Liver (tissue), 9 donors: ENCODE measurements around the gene ARHGEF10L. TPM values are rescaled to one million over a fixed set of nuclear protein-coding genes. Genes with fewer than 3 reads are reported as not detected.

Experiments used
- DNase-seq: peaks from one replicate; pipeline ENCODE4 v3.0.0-alpha.2; 2017; ENCODE audit warnings: low spot score
- H3K27ac ChIP-seq, 2 donors: one replicate each; pipeline ENCODE4 v1.7.0; 2013; ENCODE audit warnings: inconsistent platforms in 2 of 2, low read length in 2 of 2, control low read depth in 1 of 2, low read depth in 1 of 2, mild to moderate bottlenecking in 1 of 2
- H3K27me3 ChIP-seq, 4 donors: one replicate each; pipeline versions ENCODE4 v1.6.1 to v1.7.0; 2013; ENCODE audit warnings: low read length in 3 of 4, inconsistent platforms in 1 of 4, mild to moderate bottlenecking in 1 of 4, moderate library complexity in 1 of 4; ENCODE audit not compliant: control insufficient read depth in 4 of 4, insufficient read depth in 4 of 4
- H3K36me3 ChIP-seq, 4 donors: one replicate each; pipeline versions ENCODE4 v1.6.1 to v1.7.0; 2013; ENCODE audit warnings: low read length in 3 of 4, mild to moderate bottlenecking in 3 of 4, low read depth in 1 of 4, moderate library complexity in 1 of 4; ENCODE audit not compliant: control insufficient read depth in 4 of 4, insufficient read depth in 3 of 4
- H3K4me1 ChIP-seq, 4 donors: one replicate each; pipeline versions ENCODE4 v1.6.1 to v1.7.0; 2013; ENCODE audit warnings: low read length in 3 of 4, mild to moderate bottlenecking in 3 of 4, moderate library complexity in 1 of 4; ENCODE audit not compliant: control insufficient read depth in 4 of 4, insufficient read depth in 4 of 4
- H3K4me3 ChIP-seq, 3 donors: one replicate each; pipeline versions ENCODE4 v1.6.1 to v1.7.0; 2013; ENCODE audit warnings: low read length in 3 of 3, control low read depth in 1 of 3, low read depth in 1 of 3, mild to moderate bottlenecking in 1 of 3
- H3K9ac ChIP-seq, 2 donors: one replicate each; pipeline ENCODE4 v1.7.0; 2013; ENCODE audit warnings: low read length in 2 of 2, mild to moderate bottlenecking in 2 of 2, moderate library complexity in 2 of 2, control low read depth in 1 of 2, low read depth in 1 of 2
- H3K9me3 ChIP-seq, 4 donors: one replicate each; pipeline versions ENCODE4 v1.6.1 to v1.7.0; 2013; ENCODE audit warnings: low read length in 3 of 4; ENCODE audit not compliant: control insufficient read depth in 4 of 4
- GABPA ChIP-seq, 2 donors: IDR thresholded peaks in 1 of 2; conservative IDR thresholded peaks in 1 of 2; 2 replicates each; pipeline ENCODE4 v1.6.1; 2016; ENCODE audit warnings: antibody characterized with exemption in 2 of 2, mild to moderate bottlenecking in 1 of 2, moderate library complexity in 1 of 2
- JUND ChIP-seq, 2 donors: IDR thresholded peaks; 2 replicates each; pipeline ENCODE4 v1.6.1; 2016; ENCODE audit warnings: antibody characterized with exemption in 2 of 2
- NR2F2 ChIP-seq: IDR thresholded peaks from 2 replicates; pipeline ENCODE4 v1.6.1; 2016; ENCODE audit warnings: antibody characterized with exemption
- REST ChIP-seq: IDR thresholded peaks from 2 replicates; pipeline ENCODE4 v1.6.1; 2016; ENCODE audit warnings: antibody characterized with exemption, mild to moderate bottlenecking
- RXRA ChIP-seq, 2 donors: IDR thresholded peaks; 2 replicates each; pipeline ENCODE4 v1.6.1; 2017 to 2018; ENCODE audit warnings: antibody characterized with exemption in 2 of 2, mild to moderate bottlenecking in 1 of 2
- TAF1 ChIP-seq: conservative IDR thresholded peaks from 2 replicates; pipeline ENCODE4 v1.6.1; 2016; ENCODE audit warnings: antibody characterized with exemption, mild to moderate bottlenecking
- YY1 ChIP-seq: IDR thresholded peaks from 2 replicates; pipeline ENCODE4 v1.6.1; 2016; ENCODE audit warnings: antibody characterized with exemption, mild to moderate bottlenecking
- WGBS: extraction: QIAGEN DNeasy Blood & Tissue Kit; methylation state at CpG from one replicate; pipeline ENCODE4 v1.1.7; 2013; 5-methylcytosine and 5-hydroxymethylcytosine counted together
- polyA plus RNA-seq, 2 donors: library from polyadenylated mRNA; stranded (reverse) in 1 of 2; unstranded in 1 of 2; fragments of 200-250 nt in 1 of 2; fragments of >200 nt in 1 of 2; fragmentation: Nextera tagmentation in 1 of 2; extraction: Ambion mirVana in 1 of 2; gene quantifications; one replicate each; pipeline versions ENCODE4 v1.2.1 to v1.2.3, GENCODE V29; 2013 to 2015
- total RNA-seq, 2 donors: library from RNA; depleted of rRNA; stranded (reverse); fragments of >200 nt; gene quantifications; one replicate each; pipeline ENCODE4 v1.2.3, GENCODE V29; 2014
- TF ChIP-seq, protein P1 (sequence below): IDR thresholded peaks from 2 replicates; pipeline ENCODE4 v1.6.1; 2016; ENCODE audit warnings: antibody characterized with exemption
- TF ChIP-seq, protein P2 (sequence below): fragments of 150-350 bp; IDR thresholded peaks from 2 replicates; pipeline ENCODE4 v1.5.1; 2017; ENCODE audit warnings: improper control_type of control experiment, low read depth, low read length; ENCODE audit not compliant: missing input control
- donor health status: healthy.
- donor health status: healthy.
- donor health status: healthy.
- donor health status: healthy.
- donor health status: healthy.

ARHGEF10L gene
- total and polyA plus RNA-seq, 4 donors: 26.3 to 169 (median 57.5) TPM

GRCh38 chr1:17614586-17614985 lies 75.1 kb downstream of the ARHGEF10L start:
- H3K4me1 ChIP-seq: no peaks in the 10 kb centered on the region
- H3K4me3 ChIP-seq: no peak overlapping the region
- TF ChIP-seq, protein P1, sequence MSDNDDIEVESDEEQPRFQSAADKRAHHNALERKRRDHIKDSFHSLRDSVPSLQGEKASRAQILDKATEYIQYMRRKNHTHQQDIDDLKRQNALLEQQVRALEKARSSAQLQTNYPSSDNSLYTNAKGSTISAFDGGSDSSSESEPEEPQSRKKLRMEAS: no peak
- TF ChIP-seq RXRA (IDR thresholded peaks at IDR 0.05): no peak
- no peak for TF ChIP-seq JUND (IDR thresholded peaks at IDR 0.05)
- no peak for TF ChIP-seq YY1
- TF ChIP-seq, protein P2, sequence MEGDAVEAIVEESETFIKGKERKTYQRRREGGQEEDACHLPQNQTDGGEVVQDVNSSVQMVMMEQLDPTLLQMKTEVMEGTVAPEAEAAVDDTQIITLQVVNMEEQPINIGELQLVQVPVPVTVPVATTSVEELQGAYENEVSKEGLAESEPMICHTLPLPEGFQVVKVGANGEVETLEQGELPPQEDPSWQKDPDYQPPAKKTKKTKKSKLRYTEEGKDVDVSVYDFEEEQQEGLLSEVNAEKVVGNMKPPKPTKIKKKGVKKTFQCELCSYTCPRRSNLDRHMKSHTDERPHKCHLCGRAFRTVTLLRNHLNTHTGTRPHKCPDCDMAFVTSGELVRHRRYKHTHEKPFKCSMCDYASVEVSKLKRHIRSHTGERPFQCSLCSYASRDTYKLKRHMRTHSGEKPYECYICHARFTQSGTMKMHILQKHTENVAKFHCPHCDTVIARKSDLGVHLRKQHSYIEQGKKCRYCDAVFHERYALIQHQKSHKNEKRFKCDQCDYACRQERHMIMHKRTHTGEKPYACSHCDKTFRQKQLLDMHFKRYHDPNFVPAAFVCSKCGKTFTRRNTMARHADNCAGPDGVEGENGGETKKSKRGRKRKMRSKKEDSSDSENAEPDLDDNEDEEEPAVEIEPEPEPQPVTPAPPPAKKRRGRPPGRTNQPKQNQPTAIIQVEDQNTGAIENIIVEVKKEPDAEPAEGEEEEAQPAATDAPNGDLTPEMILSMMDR: no peak
- TF ChIP-seq TAF1: no peak
- no peak for TF ChIP-seq NR2F2
- TF ChIP-seq REST: no peak
- no peak for TF ChIP-seq GABPA (IDR thresholded peaks at IDR 0.05 in 1 of 2, conservative IDR thresholded peaks at IDR 0.05 in 1 of 2)
- H3K9ac ChIP-seq: no peak overlapping the region
- H3K27ac ChIP-seq: no peak overlapping the region
- no peak for DNase-seq
- WGBS: 83% methylated on average over 4 of the region's 4 CpGs
- no peaks in the 10 kb centered on the region for H3K27me3 ChIP-seq
- peaks cover 13 to 98% (median 57%) of the 10 kb centered on the region in 4 donors for H3K36me3 ChIP-seq
- H3K9me3 ChIP-seq: no peaks in the 10 kb centered on the region

GRCh38 chr1:17615157-17615556 lies 75.7 kb downstream of the ARHGEF10L start:
- DNase-seq: no peak
- H3K27ac ChIP-seq: no peak overlapping the region
- WGBS: 85% methylated on average over 11 of the region's 11 CpGs

More at GRCh38 chr1:17615157-17615556, 75.7 kb downstream of the ARHGEF10L start:
- H3K9me3 ChIP-seq: no peaks in the 10 kb centered on the region
- H3K4me3 ChIP-seq: no peak overlapping the region
- H3K36me3 ChIP-seq: peaks cover 15 to 96% (median 54%) of the 10 kb centered on the region in 4 donors
- TF ChIP-seq, protein P2: no peak
- H3K4me1 ChIP-seq: no peaks in the 10 kb centered on the region
- no peaks in the 10 kb centered on the region for H3K27me3 ChIP-seq
- no peak overlapping the region for H3K9ac ChIP-seq
